Stimulated activated naive CD8-positive, alpha-beta T cell treated with anti-CD3 and anti-CD28 coated beads, Interleukin-15, Interleukin-2, amounts not matched to agents 100 ng/mL and 50 ng/mL, for 24 hours (primary cell): ENCODE measurements around the gene DACH2.

Experiments
- H3K27ac Mint-ChIP-seq: one replicate; pipeline ENCODE4 v1.8.0; 2021; ENCODE audit warnings: mild to moderate bottlenecking, mixed read lengths
- H3K27me3 Mint-ChIP-seq: one replicate; pipeline ENCODE4 v1.8.0; 2021; ENCODE audit warnings: mixed read lengths
- H3K36me3 Mint-ChIP-seq: one replicate; pipeline ENCODE4 v1.8.0; 2021; ENCODE audit warnings: low read depth, mixed read lengths
- H3K4me1 Mint-ChIP-seq: one replicate; pipeline ENCODE4 v1.8.0; 2021; ENCODE audit warnings: low read depth, mixed read lengths
- H3K4me3 Mint-ChIP-seq: one replicate; pipeline ENCODE4 v1.8.0; 2021; ENCODE audit warnings: mild to moderate bottlenecking, mixed read lengths
- H3K9me3 Mint-ChIP-seq: one replicate; pipeline ENCODE4 v1.8.0; 2021; ENCODE audit warnings: mixed read lengths

DACH2 gene

DNA sequence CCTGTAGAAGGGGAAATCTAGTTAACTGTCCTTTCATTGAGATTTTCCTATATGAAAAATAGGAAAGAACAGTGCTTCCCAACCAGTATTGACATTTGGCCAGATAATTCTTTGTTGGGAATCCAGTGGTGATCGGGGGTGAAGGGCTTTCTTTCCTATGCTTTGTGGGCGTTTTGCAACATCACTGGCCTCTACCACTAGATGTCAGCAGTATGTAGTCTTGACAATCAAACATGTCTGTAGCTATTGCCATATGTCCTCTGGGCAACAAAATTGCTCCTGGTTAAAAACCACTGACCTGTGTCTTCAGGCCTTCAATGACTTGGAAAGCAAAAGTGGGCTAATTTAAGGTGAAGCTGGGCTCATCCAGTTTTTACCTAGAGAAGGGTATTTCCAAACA, 658.5 kb downstream of the DACH2 start:
- H3K4me3 Mint-ChIP-seq = no peak overlapping the region
- no peaks in the 10 kb centered on the region for H3K36me3 Mint-ChIP-seq
- H3K27me3 Mint-ChIP-seq = no peaks in the 10 kb centered on the region
- H3K9me3 Mint-ChIP-seq = no peaks in the 10 kb centered on the region
- no peaks in the 10 kb centered on the region for H3K4me1 Mint-ChIP-seq
- no peak overlapping the region for H3K27ac Mint-ChIP-seq

DNA sequence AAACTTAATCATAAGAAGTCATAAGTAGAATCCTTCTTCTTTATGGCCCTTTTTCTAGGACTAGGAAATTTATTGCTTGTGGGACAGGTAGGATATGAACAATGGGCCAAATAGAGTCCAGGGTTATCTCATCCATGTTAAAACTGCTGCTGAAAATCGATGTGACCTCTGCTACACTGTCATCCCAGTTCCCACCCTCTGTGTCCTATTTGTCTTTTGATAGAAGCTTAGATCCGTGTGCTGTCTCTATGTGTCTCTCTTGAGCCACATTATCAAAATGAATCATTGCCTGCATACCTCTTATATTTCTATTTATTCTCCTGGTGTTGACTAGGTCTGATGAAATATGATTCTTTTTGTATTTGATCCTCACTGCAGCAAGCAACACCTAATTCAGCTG, 661.4 kb downstream of the DACH2 start:
- Mint-ChIP-seq H3K4me1 (no peaks in the 10 kb centered on the region), H3K27me3 (no peaks in the 10 kb centered on the region), H3K36me3 (no peaks in the 10 kb centered on the region), H3K27ac (no peak overlapping the region), H3K4me3 (no peak overlapping the region), H3K9me3 (no peaks in the 10 kb centered on the region)

DNA sequence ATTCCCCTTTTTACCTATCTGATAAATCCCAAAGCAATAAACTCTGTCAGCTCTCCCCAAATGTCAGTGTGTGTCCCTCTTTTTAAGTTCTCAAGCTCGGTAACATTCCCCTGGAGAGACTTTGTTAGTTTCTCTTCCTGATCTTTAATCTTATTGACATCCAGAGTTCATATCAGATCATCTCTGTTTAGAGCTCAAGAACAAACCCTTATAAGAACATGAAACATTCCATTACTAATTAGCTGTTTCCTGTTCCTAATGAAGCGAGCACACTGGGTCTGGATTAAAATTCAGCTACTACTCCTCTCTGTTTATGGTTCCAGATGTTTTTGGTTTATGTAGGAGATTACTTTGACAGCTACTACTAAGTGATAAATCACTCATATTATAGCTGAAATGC, 681.5 kb downstream of the DACH2 start:
- H3K9me3 Mint-ChIP-seq = no peaks in the 10 kb centered on the region
- no peak overlapping the region for H3K4me3 Mint-ChIP-seq
- H3K27ac Mint-ChIP-seq = no peak overlapping the region
- no peaks in the 10 kb centered on the region for H3K4me1 Mint-ChIP-seq
- no peaks in the 10 kb centered on the region for H3K27me3 Mint-ChIP-seq
- no peaks in the 10 kb centered on the region for H3K36me3 Mint-ChIP-seq

DNA sequence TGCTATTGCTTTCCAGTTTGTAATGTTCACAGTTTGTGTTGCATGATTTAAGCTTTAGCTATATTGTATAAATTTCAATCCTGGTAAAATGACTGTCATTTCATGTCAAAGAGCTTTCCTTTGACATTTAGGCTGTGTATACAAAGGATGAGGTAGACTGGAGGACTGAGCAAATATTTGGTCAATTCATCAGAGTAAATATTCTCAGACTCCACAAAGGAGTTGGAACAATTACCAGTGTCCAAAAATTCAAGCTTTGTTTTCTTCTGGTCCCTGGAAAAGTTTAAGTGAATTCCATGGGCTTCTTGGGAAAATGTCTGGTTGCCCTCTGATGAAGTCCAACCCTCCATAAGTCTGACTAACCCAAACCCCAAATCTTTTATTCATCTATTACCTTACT, 682.4 kb downstream of the DACH2 start:
- Mint-ChIP-seq H3K27ac (no peak overlapping the region), H3K9me3 (no peaks in the 10 kb centered on the region), H3K4me1 (no peaks in the 10 kb centered on the region), H3K4me3 (no peak overlapping the region), H3K36me3 (no peaks in the 10 kb centered on the region), H3K27me3 (no peaks in the 10 kb centered on the region)

- Mint-ChIP-seq H3K4me1 (no peaks in the 10 kb centered on the region), H3K36me3 (no peaks in the 10 kb centered on the region)
These were observed 696.9 kb downstream of the DACH2 start for GRCh38 chrX:86845101-86845500.

More at GRCh38 chrX:86845101-86845500, 696.9 kb downstream of the DACH2 start:
- Mint-ChIP-seq H3K9me3 (no peaks in the 10 kb centered on the region), H3K27me3 (no peaks in the 10 kb centered on the region), H3K27ac (no peak overlapping the region), H3K4me3 (no peak overlapping the region)
